ENCODE data around the gene SH2D1B.

The SH2D1B gene

DNA sequence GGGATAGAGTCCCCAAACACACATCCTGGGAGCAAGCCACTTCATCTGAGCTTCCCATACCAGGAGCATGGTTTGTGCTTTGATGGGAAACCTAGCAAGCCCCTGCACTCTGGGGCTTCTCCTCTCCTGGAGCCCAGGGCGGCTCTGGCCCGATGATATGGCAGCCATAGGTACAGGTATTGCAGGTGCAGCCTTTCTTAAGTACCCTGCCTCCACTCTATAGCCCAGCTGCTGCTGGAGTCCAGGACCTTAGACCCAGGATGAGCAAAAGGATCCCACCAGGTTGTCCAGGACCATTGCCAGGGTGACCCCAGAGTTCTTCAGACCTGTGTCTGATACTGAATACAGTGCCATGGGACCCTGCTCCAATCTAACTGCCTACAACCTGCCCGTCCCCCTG is 26.2 kb downstream of the SH2D1B start:
- DNase-seq (ENCODE audit: low read depth), result no peak
- no peak overlapping the region for H3K4me3 ChIP-seq (ENCODE audit: low read depth, low read length)
- TF ChIP-seq, protein P1, sequence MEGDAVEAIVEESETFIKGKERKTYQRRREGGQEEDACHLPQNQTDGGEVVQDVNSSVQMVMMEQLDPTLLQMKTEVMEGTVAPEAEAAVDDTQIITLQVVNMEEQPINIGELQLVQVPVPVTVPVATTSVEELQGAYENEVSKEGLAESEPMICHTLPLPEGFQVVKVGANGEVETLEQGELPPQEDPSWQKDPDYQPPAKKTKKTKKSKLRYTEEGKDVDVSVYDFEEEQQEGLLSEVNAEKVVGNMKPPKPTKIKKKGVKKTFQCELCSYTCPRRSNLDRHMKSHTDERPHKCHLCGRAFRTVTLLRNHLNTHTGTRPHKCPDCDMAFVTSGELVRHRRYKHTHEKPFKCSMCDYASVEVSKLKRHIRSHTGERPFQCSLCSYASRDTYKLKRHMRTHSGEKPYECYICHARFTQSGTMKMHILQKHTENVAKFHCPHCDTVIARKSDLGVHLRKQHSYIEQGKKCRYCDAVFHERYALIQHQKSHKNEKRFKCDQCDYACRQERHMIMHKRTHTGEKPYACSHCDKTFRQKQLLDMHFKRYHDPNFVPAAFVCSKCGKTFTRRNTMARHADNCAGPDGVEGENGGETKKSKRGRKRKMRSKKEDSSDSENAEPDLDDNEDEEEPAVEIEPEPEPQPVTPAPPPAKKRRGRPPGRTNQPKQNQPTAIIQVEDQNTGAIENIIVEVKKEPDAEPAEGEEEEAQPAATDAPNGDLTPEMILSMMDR (IDR thresholded peaks at IDR 0.05; ENCODE audit: control insufficient read depth, extremely low read depth, insufficient read depth), result no peak

DNA sequence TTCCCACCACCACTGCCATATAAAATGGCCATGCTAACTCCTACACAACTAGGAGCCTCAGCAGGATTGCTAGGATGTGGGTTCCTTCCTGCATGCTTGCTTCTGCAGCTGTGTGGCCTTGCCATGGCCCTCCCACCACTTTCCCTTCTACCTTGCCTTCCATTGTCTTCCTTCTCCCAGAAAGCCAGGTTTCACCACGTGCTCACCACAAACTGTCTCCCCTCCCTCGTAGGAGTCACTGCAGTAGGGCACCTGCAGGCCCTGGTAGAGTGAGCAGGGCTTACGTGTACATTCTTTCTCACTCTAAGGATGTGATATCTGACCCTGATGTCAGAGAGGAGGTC is 26.7 kb downstream of the SH2D1B start:
- TF ChIP-seq, protein P1 (IDR thresholded peaks at IDR 0.05; ENCODE audit: control insufficient read depth, extremely low read depth, insufficient read depth), result no peak
- H3K4me3 ChIP-seq (ENCODE audit: low read depth, low read length), result no peak overlapping the region
- DNase-seq (ENCODE audit: low read depth), result no peak

DNA sequence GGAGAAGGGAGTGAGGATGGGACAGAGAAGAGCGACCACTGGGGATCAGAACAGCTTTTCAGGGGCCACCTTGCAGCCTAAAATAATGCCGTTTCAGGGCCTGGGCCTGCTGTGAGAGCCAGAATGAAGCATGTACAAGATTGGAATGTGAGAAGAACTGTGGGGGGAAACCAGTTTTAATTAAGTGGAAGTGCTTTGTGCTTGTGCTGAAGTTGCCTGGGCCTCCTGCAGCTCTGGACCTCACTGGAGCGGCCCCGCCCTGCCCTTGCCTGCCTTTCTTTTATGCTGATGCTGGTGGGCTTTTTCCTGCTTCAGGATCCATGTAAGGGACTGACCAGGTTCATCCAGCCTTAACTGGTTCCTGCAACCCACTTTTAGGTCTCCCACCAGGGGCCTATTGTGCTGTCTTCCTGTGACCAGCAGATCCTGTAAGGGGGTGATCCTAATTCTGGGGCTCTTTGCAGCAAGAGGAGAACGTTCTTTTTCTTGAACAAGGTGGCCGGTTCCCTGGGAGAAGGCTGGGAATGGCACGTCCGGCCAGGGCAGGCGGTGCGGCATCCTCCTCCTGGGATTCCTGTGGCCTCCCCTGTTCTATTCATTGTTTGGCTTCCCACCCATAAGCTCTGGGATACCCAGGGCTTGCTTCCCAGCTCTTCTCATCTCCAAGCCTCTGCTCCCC is 27.2 kb downstream of the SH2D1B start:
- H3K4me3 ChIP-seq (ENCODE audit: low read depth, low read length), result no peak overlapping the region
- no peak for DNase-seq (ENCODE audit: low read depth)
- TF ChIP-seq, protein P1 (IDR thresholded peaks at IDR 0.05; ENCODE audit: control insufficient read depth, extremely low read depth, insufficient read depth), result no peak

DNA sequence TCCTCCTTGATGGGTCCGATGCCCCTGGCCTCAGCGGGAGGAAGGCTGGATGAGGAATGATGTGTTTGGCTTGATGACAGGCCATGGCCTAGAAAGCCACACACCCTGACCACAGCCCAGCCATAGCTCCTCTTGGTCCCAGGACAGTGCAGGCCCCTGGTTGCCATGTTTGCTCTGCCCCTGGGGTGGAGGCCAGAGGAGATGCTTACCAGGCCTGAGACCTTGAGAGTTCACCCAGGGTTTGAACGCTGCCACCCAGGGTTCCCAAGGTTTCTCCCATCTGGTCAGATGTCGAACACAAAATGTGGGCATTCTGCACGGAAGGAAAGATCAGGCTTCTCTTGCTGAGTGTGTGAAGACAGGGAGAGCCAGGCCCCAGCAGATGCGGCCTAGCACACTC is 27.8 kb downstream of the SH2D1B start:
- DNase-seq (ENCODE audit: low read depth), result no peak
- TF ChIP-seq, protein P1 (IDR thresholded peaks at IDR 0.05; ENCODE audit: control insufficient read depth, extremely low read depth, insufficient read depth), result no peak

DNA sequence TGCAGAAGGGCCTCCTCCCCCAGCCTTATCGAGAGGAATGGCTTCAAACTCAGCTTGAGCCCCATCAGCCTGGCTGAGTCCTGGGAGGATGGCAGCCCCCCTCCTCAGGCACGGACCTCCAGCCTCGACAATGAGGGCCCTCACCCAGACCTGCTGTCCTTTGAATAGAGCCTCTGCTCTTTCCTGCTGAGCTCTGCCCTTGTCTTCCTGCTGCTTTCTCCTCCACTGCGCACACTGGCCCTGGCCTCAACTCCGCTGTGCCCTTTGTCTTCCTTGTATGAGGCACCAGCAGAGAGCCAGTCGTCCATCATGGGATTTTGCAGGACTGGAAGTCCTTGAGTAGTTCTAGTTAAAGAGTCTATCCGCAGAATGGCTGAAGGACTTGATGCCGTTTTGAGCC is 28.4 kb downstream of the SH2D1B start:
- DNase-seq (ENCODE audit: low read depth), result no peak
- TF ChIP-seq, protein P1 (IDR thresholded peaks at IDR 0.05; ENCODE audit: control insufficient read depth, extremely low read depth, insufficient read depth), result no peak

More for the DNA sequence above, 27.8 kb downstream of the SH2D1B start:
- no peak overlapping the region for H3K4me3 ChIP-seq (ENCODE audit: low read depth, low read length)

DNA sequence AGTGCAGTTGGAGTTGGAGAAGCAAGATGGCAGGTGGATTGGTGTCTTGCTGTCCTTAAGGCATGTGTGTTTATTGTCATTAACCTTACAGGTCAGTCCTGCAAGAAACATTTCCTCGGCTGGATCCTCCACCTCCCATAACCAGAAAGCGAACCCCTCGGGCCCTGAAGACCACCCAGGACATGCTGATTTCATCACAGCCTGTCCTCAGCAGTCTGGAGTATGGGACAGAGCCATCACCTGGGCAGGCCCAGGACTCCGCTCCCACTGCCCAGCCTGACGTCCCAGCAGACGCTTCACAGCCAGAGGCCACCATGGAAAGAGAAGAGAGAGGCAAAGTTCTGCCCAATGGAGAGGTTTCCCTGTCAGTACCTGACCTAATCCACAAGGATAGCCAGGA is 28.8 kb downstream of the SH2D1B start:
- H3K4me3 ChIP-seq (ENCODE audit: low read depth, low read length), result no peak overlapping the region
- DNase-seq (ENCODE audit: low read depth), result no peak
- TF ChIP-seq, protein P1 (IDR thresholded peaks at IDR 0.05; ENCODE audit: control insufficient read depth, extremely low read depth, insufficient read depth), result no peak

More for the DNA sequence above, 28.4 kb downstream of the SH2D1B start:
- no peak overlapping the region for H3K4me3 ChIP-seq (ENCODE audit: low read depth, low read length)

All from LNCaP clone FGC (cell line).